ENCODE data around the gene MDP1. TPM values are rescaled to one million over a fixed set of nuclear protein-coding genes. Genes with fewer than 3 reads are reported as not detected.
A peak's percentile ranks its signal among the peaks of the same experiment; 100 is the strongest.
"Not testable (repeated sequence)": the region's sequence is repeated elsewhere in the genome, so short reads cannot be mapped to it uniquely, and the experiment has no call there.

The MDP1 gene
- total and polyA plus RNA-seq, 2 donors: 47.9 to 48.8 TPM

GRCh38 chr14:24253936-24254335, 38.1 kb upstream of the MDP1 start:
- WGBS: 95% methylated on average over 7 of the region's 7 CpGs
- H3K36me3 ChIP-seq (ENCODE audit: control insufficient read depth in 2 of 2, insufficient read depth in 2 of 2, low read length in 1 of 2): no peaks in the 10 kb centered on the region
- peaks cover 0 to 2% of the 10 kb centered on the region in 2 donors for H3K4me1 ChIP-seq (ENCODE audit: control insufficient read depth in 2 of 2, insufficient read depth in 2 of 2, low read length in 2 of 2)
- no peaks in the 10 kb centered on the region for H3K27me3 ChIP-seq (ENCODE audit: control insufficient read depth in 2 of 2, insufficient read depth in 1 of 2, low read length in 1 of 2)
- H3K9me3 ChIP-seq (ENCODE audit: control insufficient read depth in 2 of 2, insufficient read depth in 1 of 2, low read length in 1 of 2): no peaks in the 10 kb centered on the region
- no peak overlapping the region for H3K27ac ChIP-seq (ENCODE audit: low read depth in 1 of 2, low read length in 1 of 2)
- DNase-seq (ENCODE audit: low read depth in 6 of 9, low spot score in 9 of 9): no peak
- no peak overlapping the region for H3K4me3 ChIP-seq (ENCODE audit: low read length in 2 of 2)

- Histone ChIP-seq H3K36me3 (ENCODE audit: control insufficient read depth in 2 of 2, insufficient read depth in 2 of 2, low read length in 1 of 2) (no peaks in the 10 kb centered on the region), H3K27ac (ENCODE audit: low read depth in 1 of 2, low read length in 1 of 2) (no peak overlapping the region), H3K27me3 (ENCODE audit: control insufficient read depth in 2 of 2, insufficient read depth in 1 of 2, low read length in 1 of 2) (no peaks in the 10 kb centered on the region), H3K9me3 (ENCODE audit: control insufficient read depth in 2 of 2, insufficient read depth in 1 of 2, low read length in 1 of 2) (no peaks in the 10 kb centered on the region), H3K4me3 (ENCODE audit: low read length in 2 of 2) (no peak overlapping the region), H3K4me1 (ENCODE audit: control insufficient read depth in 2 of 2, insufficient read depth in 2 of 2, low read length in 2 of 2) (peaks cover 0 to 2% of the 10 kb centered on the region in 2 donors)
- WGBS: 88% methylated on average over 11 of the region's 11 CpGs
- no peak for DNase-seq (ENCODE audit: low read depth in 6 of 9, low spot score in 9 of 9)
Observed at GRCh38 chr14:24252289-24253124, 36.6 kb upstream of the MDP1 start.

DNA sequence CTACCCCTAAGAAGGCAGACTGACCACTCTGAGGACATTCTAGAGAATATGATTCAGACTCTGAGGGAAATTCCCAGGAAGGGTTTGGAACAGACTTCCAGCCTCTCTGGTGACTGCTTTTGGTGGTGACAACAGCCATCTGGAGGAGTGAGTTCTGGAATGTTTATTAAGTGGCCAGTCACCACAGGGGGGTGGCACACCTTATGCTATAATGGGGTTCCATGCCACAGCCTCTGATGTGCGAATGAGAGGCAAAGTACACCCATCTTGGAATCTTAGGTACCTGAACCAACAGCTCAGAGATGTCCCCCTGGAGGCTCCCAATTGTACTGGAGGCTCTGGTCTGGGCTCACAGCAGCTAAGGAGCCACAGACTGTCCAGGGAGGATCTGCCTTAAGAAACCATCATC, 36.0 kb upstream of the MDP1 start:
- no peak overlapping the region for H3K27ac ChIP-seq (ENCODE audit: low read depth in 1 of 2, low read length in 1 of 2)
- WGBS: 98% methylated on average over 1 of the region's 1 CpG
- no peak for DNase-seq (ENCODE audit: low read depth in 6 of 9, low spot score in 9 of 9)
- H3K9me3 ChIP-seq (ENCODE audit: control insufficient read depth in 2 of 2, insufficient read depth in 1 of 2, low read length in 1 of 2): no peaks in the 10 kb centered on the region
- no peaks in the 10 kb centered on the region for H3K36me3 ChIP-seq (ENCODE audit: control insufficient read depth in 2 of 2, insufficient read depth in 2 of 2, low read length in 1 of 2)
- peaks cover 0 to 3% of the 10 kb centered on the region in 2 donors for H3K4me1 ChIP-seq (ENCODE audit: control insufficient read depth in 2 of 2, insufficient read depth in 2 of 2, low read length in 2 of 2)
- no peaks in the 10 kb centered on the region for H3K27me3 ChIP-seq (ENCODE audit: control insufficient read depth in 2 of 2, insufficient read depth in 1 of 2, low read length in 1 of 2)
- H3K4me3 ChIP-seq (ENCODE audit: low read length in 2 of 2): no peak overlapping the region

GRCh38 chr14:24250354-24250753, 34.5 kb upstream of the MDP1 start:
- Histone ChIP-seq H3K4me3 (ENCODE audit: low read length in 2 of 2) (no peak overlapping the region), H3K27me3 (ENCODE audit: control insufficient read depth in 2 of 2, insufficient read depth in 1 of 2, low read length in 1 of 2) (no peaks in the 10 kb centered on the region), H3K27ac (ENCODE audit: low read depth in 1 of 2, low read length in 1 of 2) (no peak overlapping the region), H3K9me3 (ENCODE audit: control insufficient read depth in 2 of 2, insufficient read depth in 1 of 2, low read length in 1 of 2) (no peaks in the 10 kb centered on the region), H3K36me3 (ENCODE audit: control insufficient read depth in 2 of 2, insufficient read depth in 2 of 2, low read length in 1 of 2) (no peaks in the 10 kb centered on the region), H3K4me1 (ENCODE audit: control insufficient read depth in 2 of 2, insufficient read depth in 2 of 2, low read length in 2 of 2) (peaks cover 0 to 7% of the 10 kb centered on the region in 2 donors)
- DNase-seq (ENCODE audit: low read depth in 6 of 9, low spot score in 9 of 9): no peak
- WGBS: 87% methylated on average over 4 of the region's 4 CpGs

DNA sequence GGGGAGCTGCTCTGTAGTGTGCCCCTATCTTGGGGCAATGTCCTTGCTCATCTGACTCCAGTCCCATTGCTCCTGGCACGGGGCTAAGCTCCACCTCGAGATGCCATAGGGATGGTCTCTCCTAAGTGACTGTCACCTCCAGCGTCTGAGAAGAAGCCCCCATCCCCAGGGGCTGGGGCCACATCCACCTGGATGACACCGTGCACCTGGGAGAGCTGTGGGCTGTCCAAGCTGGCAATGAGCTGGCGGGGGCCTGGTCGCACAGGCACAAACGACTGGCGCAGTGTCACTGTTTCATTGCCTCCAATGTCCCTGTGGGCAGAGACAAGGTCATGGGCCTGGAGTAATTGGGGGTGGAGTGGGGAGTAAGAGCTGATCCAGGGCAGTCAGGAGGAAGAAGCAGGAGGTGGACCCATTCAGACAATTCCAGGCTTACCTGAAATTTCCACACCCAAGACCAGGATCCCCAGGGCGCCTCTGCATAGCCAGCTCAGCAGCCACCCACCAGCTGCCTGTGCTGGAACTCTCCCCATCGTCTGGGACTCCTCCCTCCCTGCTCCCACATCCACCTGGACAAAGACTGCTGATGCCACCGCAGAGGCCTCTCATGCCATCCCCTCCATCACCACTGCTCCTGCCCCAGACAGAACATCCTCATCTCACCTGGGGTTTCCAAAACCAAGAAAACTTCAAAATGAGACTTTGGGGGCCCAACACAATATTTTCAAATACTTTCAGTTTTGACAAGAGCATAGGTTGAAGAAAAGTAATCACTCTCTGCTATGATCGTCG, 33.6 kb upstream of the MDP1 start:
- Histone ChIP-seq H3K9me3 (ENCODE audit: control insufficient read depth in 2 of 2, insufficient read depth in 1 of 2, low read length in 1 of 2) (no peaks in the 10 kb centered on the region), H3K27ac (ENCODE audit: low read depth in 1 of 2, low read length in 1 of 2) (no peak overlapping the region), H3K27me3 (ENCODE audit: control insufficient read depth in 2 of 2, insufficient read depth in 1 of 2, low read length in 1 of 2) (no peaks in the 10 kb centered on the region), H3K4me1 (ENCODE audit: control insufficient read depth in 2 of 2, insufficient read depth in 2 of 2, low read length in 2 of 2) (peaks cover 0 to 7% of the 10 kb centered on the region in 2 donors), H3K4me3 (ENCODE audit: low read length in 2 of 2) (no peak overlapping the region), H3K36me3 (ENCODE audit: control insufficient read depth in 2 of 2, insufficient read depth in 2 of 2, low read length in 1 of 2) (no peaks in the 10 kb centered on the region)
- no peak for DNase-seq (ENCODE audit: low read depth in 6 of 9, low spot score in 9 of 9)
- 86% methylated on average over 13 of the region's 13 CpGs for WGBS

GRCh38 chr14:24247422-24247821, 31.6 kb upstream of the MDP1 start:
- Histone ChIP-seq H3K4me3 (ENCODE audit: low read length in 2 of 2) (no peak overlapping the region), H3K9me3 (ENCODE audit: control insufficient read depth in 2 of 2, insufficient read depth in 1 of 2, low read length in 1 of 2) (no peaks in the 10 kb centered on the region), H3K4me1 (ENCODE audit: control insufficient read depth in 2 of 2, insufficient read depth in 2 of 2, low read length in 2 of 2) (peaks cover 3 to 17% of the 10 kb centered on the region in 2 donors), H3K27ac (ENCODE audit: low read depth in 1 of 2, low read length in 1 of 2) (no peak overlapping the region), H3K27me3 (ENCODE audit: control insufficient read depth in 2 of 2, insufficient read depth in 1 of 2, low read length in 1 of 2) (no peaks in the 10 kb centered on the region), H3K36me3 (ENCODE audit: control insufficient read depth in 2 of 2, insufficient read depth in 2 of 2, low read length in 1 of 2) (no peaks in the 10 kb centered on the region)
- WGBS: 88% methylated on average over 7 of the region's 7 CpGs
- no peak for DNase-seq (ENCODE audit: low read depth in 6 of 9, low spot score in 9 of 9)

- H3K27ac ChIP-seq (ENCODE audit: low read depth in 1 of 2, low read length in 1 of 2): peak overlapping the region in 1 of 2 donors; percentile 50
- DNase-seq (ENCODE audit: low read depth in 6 of 9, low spot score in 9 of 9): peak in 2 of 9 donors; percentile 15 to 42
- H3K4me3 ChIP-seq (ENCODE audit: low read length in 2 of 2): no peak overlapping the region
- H3K36me3 ChIP-seq (ENCODE audit: control insufficient read depth in 2 of 2, insufficient read depth in 2 of 2, low read length in 1 of 2): no peaks in the 10 kb centered on the region
- WGBS: 91% methylated on average over 3 of the region's 3 CpGs
- H3K4me1 ChIP-seq (ENCODE audit: control insufficient read depth in 2 of 2, insufficient read depth in 2 of 2, low read length in 2 of 2): peaks cover 3 to 20% of the 10 kb centered on the region in 2 donors
- no peaks in the 10 kb centered on the region for H3K9me3 ChIP-seq (ENCODE audit: control insufficient read depth in 2 of 2, insufficient read depth in 1 of 2, low read length in 1 of 2)
- H3K27me3 ChIP-seq (ENCODE audit: control insufficient read depth in 2 of 2, insufficient read depth in 1 of 2, low read length in 1 of 2): no peaks in the 10 kb centered on the region
Observed at GRCh38 chr14:24246765-24247212, 30.9 kb upstream of the MDP1 start.

DNA sequence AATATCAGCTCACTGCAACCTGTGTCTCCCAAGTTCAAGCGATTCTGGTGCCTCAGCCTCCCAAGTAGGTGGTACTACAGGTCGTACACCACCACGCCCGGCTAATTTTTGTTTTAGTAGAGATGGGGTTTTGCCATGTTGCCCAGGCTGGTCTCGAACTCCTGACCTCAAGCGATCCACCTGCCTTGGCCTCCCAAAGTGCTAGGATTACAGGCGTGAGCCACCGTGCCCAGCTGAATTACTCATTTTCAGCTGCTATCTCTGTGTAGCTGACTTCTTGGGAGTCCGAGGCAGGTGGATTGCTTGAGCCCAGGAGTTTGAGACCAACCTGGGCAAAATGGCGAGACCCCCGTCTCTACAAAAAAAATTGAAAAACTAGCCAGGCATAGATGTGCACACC, 29.5 kb upstream of the MDP1 start:
- not testable (repeated sequence) for DNase-seq (ENCODE audit: low read depth in 6 of 9, low spot score in 9 of 9); H3K27me3 ChIP-seq (ENCODE audit: control insufficient read depth in 2 of 2, insufficient read depth in 1 of 2, low read length in 1 of 2); H3K9me3 ChIP-seq (ENCODE audit: control insufficient read depth in 2 of 2, insufficient read depth in 1 of 2, low read length in 1 of 2); H3K4me3 ChIP-seq (ENCODE audit: low read length in 2 of 2); H3K27ac ChIP-seq (ENCODE audit: low read depth in 1 of 2, low read length in 1 of 2); H3K36me3 ChIP-seq (ENCODE audit: control insufficient read depth in 2 of 2, insufficient read depth in 2 of 2, low read length in 1 of 2)
- peaks cover 12 to 32% of the 10 kb centered on the region in 2 donors for H3K4me1 ChIP-seq (ENCODE audit: control insufficient read depth in 2 of 2, insufficient read depth in 2 of 2, low read length in 2 of 2)
- 98% methylated on average over 11 of the region's 11 CpGs for WGBS

- H3K27ac ChIP-seq (ENCODE audit: low read depth in 1 of 2, low read length in 1 of 2): peak overlapping the region; percentile 98 to 100
- no peaks in the 10 kb centered on the region for H3K9me3 ChIP-seq (ENCODE audit: control insufficient read depth in 2 of 2, insufficient read depth in 1 of 2, low read length in 1 of 2)
- peak overlapping the region; percentile 71 to 82 for H3K4me3 ChIP-seq (ENCODE audit: low read length in 2 of 2)
- peak in 1 of 9 donors; percentile 9 for DNase-seq (ENCODE audit: low read depth in 6 of 9, low spot score in 9 of 9)
- H3K27me3 ChIP-seq (ENCODE audit: control insufficient read depth in 2 of 2, insufficient read depth in 1 of 2, low read length in 1 of 2): no peaks in the 10 kb centered on the region
- peaks cover 26 to 28% of the 10 kb centered on the region in 2 donors for H3K36me3 ChIP-seq (ENCODE audit: control insufficient read depth in 2 of 2, insufficient read depth in 2 of 2, low read length in 1 of 2)
- H3K4me1 ChIP-seq (ENCODE audit: control insufficient read depth in 2 of 2, insufficient read depth in 2 of 2, low read length in 2 of 2): peaks cover 15 to 40% of the 10 kb centered on the region in 2 donors
- WGBS: 43% methylated on average over 10 of the region's 10 CpGs
Observed at GRCh38 chr14:24243336-24243836, 27.5 kb upstream of the MDP1 start.
